Prostate gland (tissue), 2 donors: ENCODE results near the gene OSER1. TPM values are rescaled to one million over a fixed set of nuclear protein-coding genes. Genes with fewer than 3 reads are reported as not detected.

Experiments
- DNase-seq: peaks from one replicate; pipeline ENCODE4 v3.0.0-alpha.2; 2019; ENCODE audit warnings: low spot score
- H3K27ac ChIP-seq, 2 donors: fragments of 200-600 bp; sonication (generic); 2 replicates each; pipeline ENCODE4 v1.5.1; 2017 to 2019
- H3K27me3 ChIP-seq: fragments of 200-600 bp; sonication (generic); replicated peaks from 2 replicates; pipeline ENCODE4 v1.5.1; 2019; ENCODE audit not compliant: insufficient read depth
- H3K36me3 ChIP-seq, 2 donors: fragments of 200-600 bp; sonication (generic); 1 replicate in 1 of 2; 2 replicates in 1 of 2; pipeline versions ENCODE4 v1.5.1 to v1.8.1; 2017 to 2019
- H3K4me1 ChIP-seq: fragments of 200-600 bp; sonication (generic); replicated peaks from 2 replicates; pipeline ENCODE4 v1.5.1; 2019
- H3K4me3 ChIP-seq, 2 donors: fragments of 200-600 bp; sonication (generic); 2 replicates each; pipeline ENCODE4 v1.5.1; 2017 to 2019
- H3K9me3 ChIP-seq: fragments of 200-600 bp; sonication (generic); 2 replicates; pipeline ENCODE4 v1.5.1; 2017
- POLR2A ChIP-seq: fragments of 450-650 bp; IDR thresholded peaks from one replicate; pipeline ENCODE4 v1.6.1; 2016; ENCODE audit warnings: antibody characterized with exemption, mild to moderate bottlenecking
- POLR2AphosphoS5 ChIP-seq: sonication (generic); formaldehyde crosslinking; IDR thresholded peaks from one replicate; pipeline ENCODE4 v1.6.1; 2017; ENCODE audit warnings: antibody characterized with exemption
- WGBS: methylation state at CpG from one replicate; pipeline ENCODE4 v1.1.5; 2018; 5-methylcytosine and 5-hydroxymethylcytosine counted together
- intact Hi-C: fragments of 100-400 bp; cut with DNase I; formaldehyde crosslinking; loops from one replicate; pipeline ENCODE4 v1.14.2; 2022
- total RNA-seq, 2 donors: library from RNA; depleted of rRNA; stranded (reverse); fragments of >200 nt; gene quantifications; one replicate each; pipeline ENCODE4 v1.1.0, GENCODE V29; 2016
- TF ChIP-seq, protein P1 (sequence below), 4 experiments: fragments of 200-600 bp in 2 of 4; fragments of 450-650 bp in 2 of 4; sonication (generic) in 2 of 4; IDR thresholded peaks; 1 replicate in 3 of 4; 2 replicates in 1 of 4; pipeline ENCODE4 v1.5.1; 2016 to 2019; ENCODE audit warnings: antibody characterized with exemption in 4 of 4, mild to moderate bottlenecking in 2 of 4, moderate library complexity in 2 of 4

Gene OSER1
- total RNA-seq, 2 donors from 2014 or later, result 31.6 to 42.7 TPM

DNA sequence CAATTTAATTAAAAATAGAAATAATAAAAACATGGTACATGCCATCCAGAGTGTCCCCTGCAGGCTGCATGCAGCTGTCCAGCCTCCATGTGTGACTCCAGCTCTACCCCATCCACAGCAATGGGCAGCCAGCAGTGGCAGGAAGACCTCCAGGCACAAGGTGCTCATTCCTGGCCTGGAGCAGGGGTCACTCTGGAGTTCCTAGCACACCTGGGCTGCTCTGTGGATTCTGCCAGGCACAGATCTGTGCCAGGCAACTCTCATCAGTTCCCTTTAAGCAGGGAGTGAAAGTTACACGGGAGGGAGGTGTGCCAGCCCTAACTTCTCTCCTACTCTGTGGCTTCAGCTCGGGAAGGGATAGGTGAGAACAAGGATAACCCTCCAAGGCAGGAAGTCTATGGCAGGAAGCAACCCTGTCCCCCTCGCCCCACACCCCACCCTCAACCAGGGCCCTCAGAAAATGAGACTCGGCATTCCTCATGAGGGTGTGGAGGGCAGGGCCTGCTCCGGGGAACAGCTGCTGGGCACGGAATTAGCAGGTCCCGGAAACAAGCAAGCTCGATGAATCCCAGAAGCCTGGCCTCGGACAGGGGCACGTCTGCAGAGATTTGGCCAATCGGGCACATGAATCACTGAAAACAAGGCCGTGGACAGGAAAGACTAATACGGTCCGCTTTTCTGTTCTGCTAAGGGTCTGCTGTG, 33.6 kb downstream of the OSER1 start:
- DNase-seq, result no peak
- no peaks in the 10 kb centered on the region for H3K27me3 ChIP-seq
- H3K36me3 ChIP-seq, result no peaks in the 10 kb centered on the region
- TF ChIP-seq POLR2AphosphoS5 (no peak), POLR2A (no peak)
- TF ChIP-seq, protein P1, sequence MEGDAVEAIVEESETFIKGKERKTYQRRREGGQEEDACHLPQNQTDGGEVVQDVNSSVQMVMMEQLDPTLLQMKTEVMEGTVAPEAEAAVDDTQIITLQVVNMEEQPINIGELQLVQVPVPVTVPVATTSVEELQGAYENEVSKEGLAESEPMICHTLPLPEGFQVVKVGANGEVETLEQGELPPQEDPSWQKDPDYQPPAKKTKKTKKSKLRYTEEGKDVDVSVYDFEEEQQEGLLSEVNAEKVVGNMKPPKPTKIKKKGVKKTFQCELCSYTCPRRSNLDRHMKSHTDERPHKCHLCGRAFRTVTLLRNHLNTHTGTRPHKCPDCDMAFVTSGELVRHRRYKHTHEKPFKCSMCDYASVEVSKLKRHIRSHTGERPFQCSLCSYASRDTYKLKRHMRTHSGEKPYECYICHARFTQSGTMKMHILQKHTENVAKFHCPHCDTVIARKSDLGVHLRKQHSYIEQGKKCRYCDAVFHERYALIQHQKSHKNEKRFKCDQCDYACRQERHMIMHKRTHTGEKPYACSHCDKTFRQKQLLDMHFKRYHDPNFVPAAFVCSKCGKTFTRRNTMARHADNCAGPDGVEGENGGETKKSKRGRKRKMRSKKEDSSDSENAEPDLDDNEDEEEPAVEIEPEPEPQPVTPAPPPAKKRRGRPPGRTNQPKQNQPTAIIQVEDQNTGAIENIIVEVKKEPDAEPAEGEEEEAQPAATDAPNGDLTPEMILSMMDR (IDR thresholded peaks at IDR 0.05), result no peak
- intact Hi-C loops, result no loop called here
- no peak overlapping the region for H3K27ac ChIP-seq
- 45% methylated on average over 14 of the region's 14 CpGs for WGBS
- no peak overlapping the region for H3K4me3 ChIP-seq
- H3K4me1 ChIP-seq, result no peaks in the 10 kb centered on the region
- no peaks in the 10 kb centered on the region for H3K9me3 ChIP-seq

GRCh38 chr20:44174996-44175765, 35.4 kb downstream of the OSER1 start:
- Histone ChIP-seq H3K36me3 (no peaks in the 10 kb centered on the region), H3K9me3 (no peaks in the 10 kb centered on the region), H3K4me1 (no peaks in the 10 kb centered on the region), H3K27ac (no peak overlapping the region), H3K4me3 (no peak overlapping the region), H3K27me3 (no peaks in the 10 kb centered on the region)
- 74% methylated on average over 13 of the region's 13 CpGs for WGBS
- intact Hi-C loops, result no loop called here
- DNase-seq, result no peak
- TF ChIP-seq, protein P1 (IDR thresholded peaks at IDR 0.05), result no peak
- TF ChIP-seq POLR2A (no peak), POLR2AphosphoS5 (no peak)

GRCh38 chr20:44173846-44174245, 36.7 kb downstream of the OSER1 start:
- H3K27me3 ChIP-seq, result no peaks in the 10 kb centered on the region
- no peaks in the 10 kb centered on the region for H3K36me3 ChIP-seq
- intact Hi-C loops, result no loop called here
- no peak for DNase-seq
- H3K9me3 ChIP-seq, result no peaks in the 10 kb centered on the region
- H3K4me3 ChIP-seq, result no peak overlapping the region
- TF ChIP-seq POLR2A, result no peak
- TF ChIP-seq, protein P1 (IDR thresholded peaks at IDR 0.05), result no peak
- TF ChIP-seq POLR2AphosphoS5, result no peak
- 76% methylated on average over 8 of the region's 8 CpGs for WGBS
- H3K4me1 ChIP-seq, result no peaks in the 10 kb centered on the region
- no peak overlapping the region for H3K27ac ChIP-seq

DNA sequence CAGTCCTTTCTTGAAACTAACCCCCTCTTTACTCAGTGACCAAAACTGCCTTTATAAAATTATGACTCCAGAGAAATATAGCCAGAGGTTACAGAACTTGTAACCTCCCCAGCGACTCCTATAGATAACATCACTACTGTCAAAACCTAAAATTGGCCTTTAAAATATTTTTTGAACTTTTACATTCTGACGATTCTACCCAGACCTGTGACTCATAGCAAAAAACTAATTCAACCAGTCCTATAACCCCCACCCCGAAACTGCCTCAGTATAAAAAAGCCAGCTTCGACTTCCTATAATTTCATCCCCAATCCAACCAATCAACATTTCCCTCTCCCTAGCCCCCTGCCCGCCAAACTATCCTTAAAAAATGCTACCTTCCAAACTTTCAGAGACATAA, 37.5 kb downstream of the OSER1 start:
- Histone ChIP-seq H3K4me3 (no peak overlapping the region), H3K9me3 (no peaks in the 10 kb centered on the region), H3K4me1 (no peaks in the 10 kb centered on the region), H3K27ac (no peak overlapping the region), H3K36me3 (no peaks in the 10 kb centered on the region), H3K27me3 (no peaks in the 10 kb centered on the region)
- 54% methylated on average over 5 of the region's 5 CpGs for WGBS
- TF ChIP-seq POLR2A (no peak), POLR2AphosphoS5 (no peak)
- TF ChIP-seq, protein P1 (IDR thresholded peaks at IDR 0.05), result no peak
- intact Hi-C loops, result no loop called here
- no peak for DNase-seq
